Measurements from ENCODE around the gene CCNDBP1.

DNA sequence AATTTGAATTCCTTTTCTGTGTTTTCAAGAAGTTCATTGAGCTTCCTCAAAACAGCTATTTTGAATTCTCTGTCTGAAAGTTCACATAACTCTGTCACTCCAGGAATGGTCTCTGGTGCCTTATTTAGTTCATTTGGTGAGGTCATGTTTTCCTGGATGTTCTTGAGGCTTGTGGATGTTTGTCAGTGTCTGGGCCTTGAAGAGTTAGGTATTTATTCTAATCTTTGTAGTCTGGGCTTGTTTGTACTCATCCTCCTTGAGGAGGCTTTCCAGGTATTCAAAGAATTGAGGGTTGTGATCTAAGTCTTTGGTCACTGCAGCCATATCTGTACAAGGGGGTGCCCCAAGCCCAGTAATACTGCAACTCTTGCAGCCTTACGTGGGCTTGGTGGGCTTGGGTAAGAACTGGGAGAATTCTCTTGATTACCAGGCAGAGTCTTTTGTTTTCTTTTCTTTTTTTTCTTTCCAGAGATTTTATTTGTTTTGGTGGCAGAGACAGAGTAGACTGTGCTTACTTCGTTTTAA, 19.3 kb upstream of the CCNDBP1 start:
- TF ChIP-seq CTCF (conservative IDR thresholded peaks at IDR 0.05; ENCODE audit: low read depth in 2 of 2) (no peak), POLR2AphosphoS5 (IDR thresholded peaks at IDR 0.05; ENCODE audit: low read depth) (no peak), ZNF114 (CRISPR knock-in tag; IDR thresholded peaks at IDR 0.05) (no peak), EZH2 (IDR thresholded peaks at IDR 0.05; ENCODE audit: low read depth, unreplicated experiment) (no peak), EZH2phosphoT487 (IDR thresholded peaks at IDR 0.05; ENCODE audit: unreplicated experiment) (no peak), NANOG (IDR thresholded peaks at IDR 0.05; ENCODE audit: borderline replicate concordance) (no peak), JUNB (IDR thresholded peaks at IDR 0.05; ENCODE audit: unreplicated experiment) (no peak)
- TF ChIP-seq, protein P1, sequence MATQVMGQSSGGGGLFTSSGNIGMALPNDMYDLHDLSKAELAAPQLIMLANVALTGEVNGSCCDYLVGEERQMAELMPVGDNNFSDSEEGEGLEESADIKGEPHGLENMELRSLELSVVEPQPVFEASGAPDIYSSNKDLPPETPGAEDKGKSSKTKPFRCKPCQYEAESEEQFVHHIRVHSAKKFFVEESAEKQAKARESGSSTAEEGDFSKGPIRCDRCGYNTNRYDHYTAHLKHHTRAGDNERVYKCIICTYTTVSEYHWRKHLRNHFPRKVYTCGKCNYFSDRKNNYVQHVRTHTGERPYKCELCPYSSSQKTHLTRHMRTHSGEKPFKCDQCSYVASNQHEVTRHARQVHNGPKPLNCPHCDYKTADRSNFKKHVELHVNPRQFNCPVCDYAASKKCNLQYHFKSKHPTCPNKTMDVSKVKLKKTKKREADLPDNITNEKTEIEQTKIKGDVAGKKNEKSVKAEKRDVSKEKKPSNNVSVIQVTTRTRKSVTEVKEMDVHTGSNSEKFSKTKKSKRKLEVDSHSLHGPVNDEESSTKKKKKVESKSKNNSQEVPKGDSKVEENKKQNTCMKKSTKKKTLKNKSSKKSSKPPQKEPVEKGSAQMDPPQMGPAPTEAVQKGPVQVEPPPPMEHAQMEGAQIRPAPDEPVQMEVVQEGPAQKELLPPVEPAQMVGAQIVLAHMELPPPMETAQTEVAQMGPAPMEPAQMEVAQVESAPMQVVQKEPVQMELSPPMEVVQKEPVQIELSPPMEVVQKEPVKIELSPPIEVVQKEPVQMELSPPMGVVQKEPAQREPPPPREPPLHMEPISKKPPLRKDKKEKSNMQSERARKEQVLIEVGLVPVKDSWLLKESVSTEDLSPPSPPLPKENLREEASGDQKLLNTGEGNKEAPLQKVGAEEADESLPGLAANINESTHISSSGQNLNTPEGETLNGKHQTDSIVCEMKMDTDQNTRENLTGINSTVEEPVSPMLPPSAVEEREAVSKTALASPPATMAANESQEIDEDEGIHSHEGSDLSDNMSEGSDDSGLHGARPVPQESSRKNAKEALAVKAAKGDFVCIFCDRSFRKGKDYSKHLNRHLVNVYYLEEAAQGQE (IDR thresholded peaks at IDR 0.05; ENCODE audit: unreplicated experiment), result no peak
- TF ChIP-seq, protein P2, sequence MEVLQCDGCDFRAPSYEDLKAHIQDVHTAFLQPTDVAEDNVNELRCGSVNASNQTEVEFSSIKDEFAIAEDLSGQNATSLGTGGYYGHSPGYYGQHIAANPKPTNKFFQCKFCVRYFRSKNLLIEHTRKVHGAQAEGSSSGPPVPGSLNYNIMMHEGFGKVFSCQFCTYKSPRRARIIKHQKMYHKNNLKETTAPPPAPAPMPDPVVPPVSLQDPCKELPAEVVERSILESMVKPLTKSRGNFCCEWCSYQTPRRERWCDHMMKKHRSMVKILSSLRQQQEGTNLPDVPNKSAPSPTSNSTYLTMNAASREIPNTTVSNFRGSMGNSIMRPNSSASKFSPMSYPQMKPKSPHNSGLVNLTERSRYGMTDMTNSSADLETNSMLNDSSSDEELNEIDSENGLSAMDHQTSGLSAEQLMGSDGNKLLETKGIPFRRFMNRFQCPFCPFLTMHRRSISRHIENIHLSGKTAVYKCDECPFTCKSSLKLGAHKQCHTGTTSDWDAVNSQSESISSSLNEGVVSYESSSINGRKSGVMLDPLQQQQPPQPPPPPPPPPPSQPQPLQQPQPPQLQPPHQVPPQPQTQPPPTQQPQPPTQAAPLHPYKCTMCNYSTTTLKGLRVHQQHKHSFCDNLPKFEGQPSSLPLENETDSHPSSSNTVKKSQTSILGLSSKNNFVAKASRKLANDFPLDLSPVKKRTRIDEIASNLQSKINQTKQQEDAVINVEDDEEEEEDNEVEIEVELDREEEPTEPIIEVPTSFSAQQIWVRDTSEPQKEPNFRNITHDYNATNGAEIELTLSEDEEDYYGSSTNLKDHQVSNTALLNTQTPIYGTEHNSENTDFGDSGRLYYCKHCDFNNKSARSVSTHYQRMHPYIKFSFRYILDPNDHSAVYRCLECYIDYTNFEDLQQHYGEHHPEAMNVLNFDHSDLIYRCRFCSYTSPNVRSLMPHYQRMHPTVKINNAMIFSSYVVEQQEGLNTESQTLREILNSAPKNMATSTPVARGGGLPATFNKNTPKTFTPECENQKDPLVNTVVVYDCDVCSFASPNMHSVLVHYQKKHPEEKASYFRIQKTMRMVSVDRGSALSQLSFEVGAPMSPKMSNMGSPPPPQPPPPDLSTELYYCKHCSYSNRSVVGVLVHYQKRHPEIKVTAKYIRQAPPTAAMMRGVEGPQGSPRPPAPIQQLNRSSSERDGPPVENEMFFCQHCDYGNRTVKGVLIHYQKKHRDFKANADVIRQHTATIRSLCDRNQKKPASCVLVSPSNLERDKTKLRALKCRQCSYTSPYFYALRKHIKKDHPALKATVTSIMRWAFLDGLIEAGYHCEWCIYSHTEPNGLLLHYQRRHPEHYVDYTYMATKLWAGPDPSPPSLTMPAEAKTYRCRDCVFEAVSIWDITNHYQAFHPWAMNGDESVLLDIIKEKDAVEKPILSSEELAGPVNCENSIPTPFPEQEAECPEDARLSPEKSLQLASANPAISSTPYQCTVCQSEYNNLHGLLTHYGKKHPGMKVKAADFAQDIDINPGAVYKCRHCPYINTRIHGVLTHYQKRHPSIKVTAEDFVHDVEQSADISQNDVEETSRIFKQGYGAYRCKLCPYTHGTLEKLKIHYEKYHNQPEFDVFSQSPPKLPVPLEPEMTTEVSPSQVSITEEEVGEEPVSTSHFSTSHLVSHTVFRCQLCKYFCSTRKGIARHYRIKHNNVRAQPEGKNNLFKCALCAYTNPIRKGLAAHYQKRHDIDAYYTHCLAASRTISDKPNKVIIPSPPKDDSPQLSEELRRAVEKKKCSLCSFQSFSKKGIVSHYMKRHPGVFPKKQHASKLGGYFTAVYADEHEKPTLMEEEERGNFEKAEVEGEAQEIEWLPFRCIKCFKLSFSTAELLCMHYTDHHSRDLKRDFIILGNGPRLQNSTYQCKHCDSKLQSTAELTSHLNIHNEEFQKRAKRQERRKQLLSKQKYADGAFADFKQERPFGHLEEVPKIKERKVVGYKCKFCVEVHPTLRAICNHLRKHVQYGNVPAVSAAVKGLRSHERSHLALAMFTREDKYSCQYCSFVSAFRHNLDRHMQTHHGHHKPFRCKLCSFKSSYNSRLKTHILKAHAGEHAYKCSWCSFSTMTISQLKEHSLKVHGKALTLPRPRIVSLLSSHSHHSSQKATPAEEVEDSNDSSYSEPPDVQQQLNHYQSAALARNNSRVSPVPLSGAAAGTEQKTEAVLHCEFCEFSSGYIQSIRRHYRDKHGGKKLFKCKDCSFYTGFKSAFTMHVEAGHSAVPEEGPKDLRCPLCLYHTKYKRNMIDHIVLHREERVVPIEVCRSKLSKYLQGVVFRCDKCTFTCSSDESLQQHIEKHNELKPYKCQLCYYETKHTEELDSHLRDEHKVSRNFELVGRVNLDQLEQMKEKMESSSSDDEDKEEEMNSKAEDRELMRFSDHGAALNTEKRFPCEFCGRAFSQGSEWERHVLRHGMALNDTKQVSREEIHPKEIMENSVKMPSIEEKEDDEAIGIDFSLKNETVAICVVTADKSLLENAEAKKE (CRISPR knock-in tag; IDR thresholded peaks at IDR 0.05), result no peak
